OCI-LY7 (cell line): ENCODE measurements around the gene TXNIP.

Source experiments
- CTCF ChIP-seq: fragments of 200-600 bp; sonication (generic); conservative IDR thresholded peaks from 2 replicates; pipeline ENCODE4 v1.5.1; 2014; ENCODE audit warnings: mild to moderate bottlenecking, antibody characterized with exemption, low read length, moderate library complexity, mixed read lengths
- EZH2phosphoT487 ChIP-seq: fragments of 200-600 bp; sonication (generic); IDR thresholded peaks from 2 replicates; pipeline ENCODE4 v1.6.1; 2018; ENCODE audit warnings: low read depth, borderline replicate concordance, mild to moderate bottlenecking, mixed run types, antibody characterized with exemption, low read length, moderate library complexity, mixed read lengths

DNA sequence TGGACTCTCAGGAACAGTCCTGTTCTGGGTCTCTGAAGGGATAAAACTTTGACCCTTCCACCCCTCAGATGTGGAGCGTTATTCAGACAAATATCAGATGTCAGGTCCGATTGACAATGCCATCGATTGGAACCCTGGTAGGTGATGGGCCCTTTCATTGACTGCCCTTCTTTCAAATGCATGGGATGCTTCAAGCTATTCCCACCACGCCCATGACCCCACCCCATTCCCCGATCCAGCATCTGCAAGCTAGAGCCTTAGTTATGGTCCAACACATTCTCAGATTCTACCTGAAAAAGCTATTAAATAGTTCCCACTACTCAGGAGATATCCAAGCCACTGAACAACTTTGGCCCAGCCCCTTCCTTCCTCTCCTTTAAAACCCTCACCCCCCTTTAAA lies 19.4 kb downstream of the TXNIP start:
- TF ChIP-seq CTCF (no peak), EZH2phosphoT487 (no peak)
